Astrocyte of the cerebellum (primary cell): ENCODE measurements around the gene ELF1.
"Not testable (repeated sequence)": the region's sequence is repeated elsewhere in the genome, so short reads cannot be mapped to it uniquely, and the experiment has no call there.

Experiments used
- DNase-seq: peaks from one replicate; pipeline ENCODE4 v3.0.0-alpha.2; 2011; ENCODE audit warnings: low read depth
- H3K4me3 ChIP-seq: 2 replicates; pipeline ENCODE4 v1.5.1; 2011; ENCODE audit warnings: mild to moderate bottlenecking, low read depth, low read length, moderate library complexity
- in situ Hi-C: cut with HindIII; loops from 2 replicates; pipeline ENCODE4 v1.10.0; 2017; ENCODE audit warnings: low sequenced_read_pairs
- TF ChIP-seq, protein P1 (sequence below): IDR thresholded peaks from 2 replicates; pipeline ENCODE4 v1.5.1; 2012; ENCODE audit warnings: low read length, low read depth, moderate library complexity, mild to moderate bottlenecking; ENCODE audit errors: missing control alignments

The ELF1 gene

DNA sequence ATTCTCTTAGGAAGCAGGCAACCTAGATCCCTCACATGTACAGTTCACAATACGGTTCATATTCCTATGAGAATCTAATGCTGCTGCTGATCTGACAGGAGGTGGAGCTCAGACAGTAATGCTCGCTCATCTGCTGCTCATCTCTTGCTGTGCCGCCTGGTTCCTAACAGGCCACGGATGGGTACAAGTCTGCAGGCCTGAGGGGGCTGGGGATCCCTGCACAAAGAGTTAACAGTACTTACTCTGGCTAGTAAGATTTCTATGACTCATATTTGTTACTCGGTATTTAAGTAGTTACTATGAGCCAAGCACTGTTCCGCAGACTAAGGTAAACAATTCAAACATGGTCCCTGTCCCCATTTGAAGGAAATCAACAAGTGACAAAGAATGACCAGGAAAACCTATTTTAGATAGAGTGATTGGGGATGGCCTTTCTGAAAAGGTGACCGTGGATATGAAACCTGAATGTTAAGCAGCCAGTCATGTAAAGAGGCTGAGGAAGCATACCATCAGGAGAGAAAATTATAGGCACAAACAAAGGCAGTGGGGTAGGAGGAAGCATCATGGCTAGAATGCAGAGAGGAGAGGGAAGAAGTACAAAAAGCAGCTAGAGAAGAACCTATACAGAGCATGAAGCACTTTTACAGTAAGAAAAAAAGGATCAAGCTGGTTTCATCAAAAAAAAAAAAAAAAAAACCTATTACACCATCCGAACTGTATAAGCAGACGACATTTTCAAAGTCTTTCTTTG, 21.6 kb upstream of the ELF1 start:
- TF ChIP-seq, protein P1, sequence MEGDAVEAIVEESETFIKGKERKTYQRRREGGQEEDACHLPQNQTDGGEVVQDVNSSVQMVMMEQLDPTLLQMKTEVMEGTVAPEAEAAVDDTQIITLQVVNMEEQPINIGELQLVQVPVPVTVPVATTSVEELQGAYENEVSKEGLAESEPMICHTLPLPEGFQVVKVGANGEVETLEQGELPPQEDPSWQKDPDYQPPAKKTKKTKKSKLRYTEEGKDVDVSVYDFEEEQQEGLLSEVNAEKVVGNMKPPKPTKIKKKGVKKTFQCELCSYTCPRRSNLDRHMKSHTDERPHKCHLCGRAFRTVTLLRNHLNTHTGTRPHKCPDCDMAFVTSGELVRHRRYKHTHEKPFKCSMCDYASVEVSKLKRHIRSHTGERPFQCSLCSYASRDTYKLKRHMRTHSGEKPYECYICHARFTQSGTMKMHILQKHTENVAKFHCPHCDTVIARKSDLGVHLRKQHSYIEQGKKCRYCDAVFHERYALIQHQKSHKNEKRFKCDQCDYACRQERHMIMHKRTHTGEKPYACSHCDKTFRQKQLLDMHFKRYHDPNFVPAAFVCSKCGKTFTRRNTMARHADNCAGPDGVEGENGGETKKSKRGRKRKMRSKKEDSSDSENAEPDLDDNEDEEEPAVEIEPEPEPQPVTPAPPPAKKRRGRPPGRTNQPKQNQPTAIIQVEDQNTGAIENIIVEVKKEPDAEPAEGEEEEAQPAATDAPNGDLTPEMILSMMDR = no peak
- DNase-seq = no peak
- H3K4me3 ChIP-seq = no peak overlapping the region
- in situ Hi-C loops = no loop called here

DNA sequence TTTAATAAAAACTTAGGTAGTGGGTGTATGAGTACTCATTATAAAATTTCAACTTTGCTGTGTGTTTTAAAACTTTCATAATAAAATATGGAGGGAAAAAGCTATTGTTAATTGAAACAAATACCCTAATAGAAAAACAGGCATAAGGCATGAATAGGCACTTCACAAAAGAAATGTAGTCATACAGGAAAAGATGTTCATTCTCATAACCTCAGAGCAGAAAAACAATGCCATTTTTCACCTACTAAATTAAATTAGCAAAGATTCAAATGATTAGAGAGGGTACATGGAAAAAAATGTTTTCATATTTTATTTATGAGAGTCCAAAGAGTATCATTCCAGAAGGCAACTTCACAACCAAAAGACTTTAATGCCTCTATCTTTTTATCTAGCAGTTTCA, 20.6 kb upstream of the ELF1 start:
- TF ChIP-seq, protein P1 = no peak
- in situ Hi-C loops = no loop called here
- H3K4me3 ChIP-seq = no peak overlapping the region
- no peak for DNase-seq

DNA sequence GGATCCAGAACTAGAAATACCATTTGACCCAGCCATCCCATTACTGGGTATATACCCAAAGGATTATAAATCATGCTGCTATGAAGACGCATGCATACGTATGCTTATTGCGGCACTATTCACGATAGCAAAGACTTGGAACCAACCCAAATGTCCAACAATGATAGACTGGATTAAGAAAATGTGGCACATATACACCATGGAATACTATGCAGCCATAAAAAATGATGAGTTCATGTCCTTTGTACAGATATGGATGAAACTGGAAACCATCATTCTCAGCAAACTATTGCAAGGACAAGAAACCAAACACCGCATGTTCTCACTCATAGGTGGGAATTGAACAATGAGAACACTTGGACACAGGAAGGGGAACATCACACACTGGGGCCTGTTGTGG, 17.4 kb upstream of the ELF1 start:
- in situ Hi-C loops, H3K4me3 ChIP-seq, DNase-seq: not testable (repeated sequence)

DNA sequence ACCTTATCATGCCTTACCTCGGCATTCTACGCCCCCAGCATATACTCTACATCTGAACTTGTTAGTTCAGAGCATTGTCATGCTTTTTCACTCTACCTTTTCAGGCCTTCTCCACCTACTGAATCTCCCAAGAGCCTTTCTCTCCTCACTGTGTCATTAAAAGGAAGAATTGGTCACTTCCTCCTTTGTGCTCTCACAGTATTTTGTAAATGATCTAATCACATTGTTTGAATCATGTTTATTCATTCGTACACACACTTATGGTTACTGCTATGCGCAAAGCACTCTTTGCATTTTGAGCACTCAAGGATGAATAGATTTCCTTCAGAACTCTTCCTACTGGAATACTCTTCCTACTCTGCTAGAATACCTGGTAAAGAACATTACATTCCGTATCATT, 15.8 kb upstream of the ELF1 start:
- DNase-seq = no peak
- TF ChIP-seq, protein P1 = no peak
- in situ Hi-C loops = no loop called here
- H3K4me3 ChIP-seq = no peak overlapping the region

DNA sequence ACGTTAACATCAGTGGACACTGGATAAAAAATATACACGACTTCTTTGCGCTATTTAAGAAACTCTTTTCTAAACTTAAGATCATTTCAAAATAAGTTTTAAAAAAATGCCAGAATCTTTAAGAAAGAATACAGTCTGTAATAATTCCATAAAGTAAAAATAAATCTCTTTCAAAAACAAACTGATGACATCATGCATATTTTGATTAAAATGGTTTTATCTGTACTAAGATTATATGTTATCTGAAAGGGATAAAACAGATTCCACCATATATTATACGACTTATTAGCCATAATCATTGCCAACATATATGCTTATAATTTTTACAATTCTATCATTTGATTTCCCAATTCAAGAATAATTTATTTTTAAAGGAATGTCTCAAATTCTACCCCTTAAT, 15.3 kb upstream of the ELF1 start:
- TF ChIP-seq, protein P1 = no peak
- in situ Hi-C loops = no loop called here
- no peak for DNase-seq
- H3K4me3 ChIP-seq = no peak overlapping the region

DNA sequence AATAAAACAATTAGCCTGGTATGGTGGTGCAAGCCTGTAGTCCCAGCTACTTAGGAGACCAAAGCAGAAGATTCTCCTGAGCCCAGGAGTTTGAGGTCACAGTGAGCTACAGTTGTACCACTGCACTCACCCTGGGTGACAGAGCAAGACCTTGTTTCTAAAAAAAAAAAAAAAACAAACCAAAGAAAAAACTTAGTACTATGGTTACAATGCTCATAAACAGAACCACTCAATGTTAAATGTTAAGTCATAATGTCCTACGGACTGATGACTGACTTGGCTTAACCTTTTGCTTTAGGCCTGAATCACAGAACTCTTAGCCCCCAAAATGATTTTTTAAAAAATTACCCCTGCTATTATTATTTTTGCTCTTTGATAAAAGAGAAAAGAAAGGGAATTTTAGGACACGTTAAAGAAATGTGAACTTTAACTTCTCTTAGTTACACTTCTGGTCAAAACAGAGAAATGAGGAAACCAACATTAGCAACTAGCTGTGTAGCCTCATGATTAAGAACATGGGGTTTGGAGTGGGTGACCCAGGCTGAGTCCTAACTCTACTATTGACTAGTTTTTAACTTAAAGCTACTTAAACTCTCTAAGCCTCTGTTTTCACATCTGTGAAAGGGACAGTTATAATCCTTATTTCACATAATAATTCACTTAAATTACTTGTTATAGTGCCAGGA, 13.7 kb upstream of the ELF1 start:
- TF ChIP-seq, protein P1 = no peak
- H3K4me3 ChIP-seq = no peak overlapping the region
- no peak for DNase-seq
- in situ Hi-C loops = no loop called here

DNA sequence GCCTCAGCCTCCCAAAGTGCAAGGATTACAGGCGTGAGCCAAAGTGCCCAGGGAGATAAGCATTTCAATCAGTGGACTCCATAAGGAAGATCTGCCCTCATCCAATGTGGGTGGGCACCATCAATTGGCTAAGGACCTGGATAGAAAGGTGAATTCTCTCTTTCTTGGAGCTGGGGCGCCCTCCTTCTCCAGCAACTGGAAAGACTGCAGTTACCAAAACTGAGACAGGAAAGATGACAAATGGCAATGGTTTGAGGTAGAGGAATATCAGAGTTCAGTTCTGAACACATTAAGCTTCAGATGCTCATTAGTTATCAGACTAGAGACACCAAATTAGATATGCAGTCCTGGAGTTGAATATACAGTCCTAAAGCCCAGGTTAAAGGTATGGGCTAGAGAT, 10.5 kb upstream of the ELF1 start:
- DNase-seq = no peak
- in situ Hi-C loops = no loop called here

More for the DNA sequence above, 10.5 kb upstream of the ELF1 start:
- TF ChIP-seq, protein P1 = no peak
- no peak overlapping the region for H3K4me3 ChIP-seq
